ENCODE results near the gene C7orf33. TPM values are rescaled to one million over a fixed set of nuclear protein-coding genes. Genes with fewer than 3 reads are reported as not detected.

Gene C7orf33
- total and polyA plus RNA-seq, 2 experiments from 2014 or later, result not detected

DNA sequence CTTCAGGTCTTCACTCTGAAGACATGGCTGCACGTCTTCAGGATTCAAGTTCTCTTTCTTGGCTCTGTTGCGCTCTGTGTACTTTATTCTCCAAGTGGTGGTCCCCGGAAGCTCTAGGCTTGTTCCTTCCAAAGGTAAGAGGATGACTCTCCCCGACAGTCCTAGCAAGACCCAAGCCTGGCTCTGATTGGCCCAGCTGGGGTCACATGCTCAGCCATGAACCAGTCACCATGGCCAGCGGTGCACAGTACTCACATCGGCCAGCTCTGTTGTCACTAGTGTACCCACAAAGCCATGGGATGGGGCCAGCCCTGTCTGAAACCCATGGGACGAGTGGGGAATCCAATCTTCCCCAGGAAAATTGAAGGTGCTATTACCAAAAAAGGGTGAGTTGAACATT lies 5.2 kb upstream of the C7orf33 start:
- ATAC-seq (no peak), DNase-seq (ENCODE audit: low spot score) (no peak)
- no peaks in the 10 kb centered on the region for H3K9me3 Mint-ChIP-seq
- no peaks in the 10 kb centered on the region for H3K27me3 ChIP-seq (ENCODE audit: insufficient read depth)
- H4K20me1 ChIP-seq (replicated peaks; ENCODE audit: insufficient read depth), result no peaks in the 10 kb centered on the region
- H3K27ac ChIP-seq (ENCODE audit: low read depth), result no peak overlapping the region
- no peaks in the 10 kb centered on the region for H3K9me2 ChIP-seq (ENCODE audit: insufficient read depth)
- H3K4me1 Mint-ChIP-seq, result peaks cover 28% of the 10 kb centered on the region
- peaks cover 23% of the 10 kb centered on the region for H3K4me1 ChIP-seq (ENCODE audit: insufficient read depth)
- TF ChIP-seq JUNB (IDR thresholded peaks at IDR 0.05; ENCODE audit: unreplicated experiment) (no peak), EZH2 (IDR thresholded peaks at IDR 0.05; ENCODE audit: low read depth, unreplicated experiment) (no peak), CTCF (conservative IDR thresholded peaks at IDR 0.05; ENCODE audit: low read depth in 2 of 2) (no peak), ZNF114 (CRISPR knock-in tag; IDR thresholded peaks at IDR 0.05) (no peak), EZH2phosphoT487 (IDR thresholded peaks at IDR 0.05; ENCODE audit: unreplicated experiment) (no peak), REST (IDR thresholded peaks at IDR 0.05; ENCODE audit: unreplicated experiment) (no peak), NANOG (IDR thresholded peaks at IDR 0.05; ENCODE audit: borderline replicate concordance) (no peak), CREB1 (CRISPR knock-in tag; IDR thresholded peaks at IDR 0.05; ENCODE audit: low read depth) (no peak), ZNF331 (CRISPR knock-in tag; IDR thresholded peaks at IDR 0.05; ENCODE audit: low read depth) (no peak)
- no peak overlapping the region for H3K27ac Mint-ChIP-seq
- H3K36me3 ChIP-seq (ENCODE audit: insufficient read depth), result no peaks in the 10 kb centered on the region
- no peak overlapping the region for H3K4me3 ChIP-seq
- H3K4me3 Mint-ChIP-seq, result no peak overlapping the region
- no peak overlapping the region for H3K4me2 ChIP-seq
- H3K36me3 Mint-ChIP-seq (ENCODE audit: low read depth), result no peaks in the 10 kb centered on the region
- H3F3A ChIP-seq (replicated peaks; ENCODE audit: low read depth), result no peaks in the 10 kb centered on the region
- H3K79me2 ChIP-seq (replicated peaks; ENCODE audit: insufficient read depth), result no peaks in the 10 kb centered on the region
- H2AFZ ChIP-seq, result no peak overlapping the region
- no peaks in the 10 kb centered on the region for H3K27me3 Mint-ChIP-seq (ENCODE audit: insufficient read depth, low read depth, poor library complexity)

- Histone ChIP-seq H3K4me3 (no peak overlapping the region), H4K20me1 (replicated peaks; ENCODE audit: insufficient read depth) (no peaks in the 10 kb centered on the region), H3K9me2 (ENCODE audit: insufficient read depth) (no peaks in the 10 kb centered on the region), H3K4me1 (ENCODE audit: insufficient read depth) (peaks cover 25% of the 10 kb centered on the region), H3K27ac (ENCODE audit: low read depth) (no peak overlapping the region), H3K36me3 (ENCODE audit: insufficient read depth) (no peaks in the 10 kb centered on the region), H3K4me2 (no peak overlapping the region), H3F3A (replicated peaks; ENCODE audit: low read depth) (no peaks in the 10 kb centered on the region), H3K79me2 (replicated peaks; ENCODE audit: insufficient read depth) (no peaks in the 10 kb centered on the region), H3K27me3 (ENCODE audit: insufficient read depth) (no peaks in the 10 kb centered on the region), H2AFZ (no peak overlapping the region)
- Mint-ChIP-seq H3K27ac (no peak overlapping the region), H3K4me1 (peaks cover 37% of the 10 kb centered on the region), H3K36me3 (ENCODE audit: low read depth) (no peaks in the 10 kb centered on the region), H3K9me3 (no peaks in the 10 kb centered on the region), H3K27me3 (ENCODE audit: insufficient read depth, low read depth, poor library complexity) (no peaks in the 10 kb centered on the region), H3K4me3 (no peak overlapping the region)
- no peak for ATAC-seq
- TF ChIP-seq EZH2 (IDR thresholded peaks at IDR 0.05; ENCODE audit: low read depth, unreplicated experiment), result no peak
- no peak for TF ChIP-seq ZNF331 (CRISPR knock-in tag; IDR thresholded peaks at IDR 0.05; ENCODE audit: low read depth)
- no peak for DNase-seq (ENCODE audit: low spot score)
Measured at GRCh38 chr7:148587076-148587475, 3.5 kb upstream of the C7orf33 start.
